Activated CD4-positive, alpha-beta T cell treated with anti-CD3 and anti-CD28 coated beads, Interleukin-2, amount 10 ng/mL, durations not matched to agents 7 days and 5 days (primary cell): ENCODE results near the gene GMNN. TPM values are rescaled to one million over a fixed set of nuclear protein-coding genes. Genes with fewer than 3 reads are reported as not detected.
"Not testable (repeated sequence)": the region's sequence is repeated elsewhere in the genome, so short reads cannot be mapped to it uniquely, and the experiment has no call there.

ENCODE experiments used
- CTCF ChIA-PET: fragments of 350-600 bp; sonication (Branson Sonifier 250); formaldehyde crosslinking; loops from one replicate; lab custom pipeline; 2021; ENCODE audit warnings: antibody characterized with exemption; lab: Charles Lee
- POLR2A ChIA-PET: fragments of 350-600 bp; sonication (Branson Sonifier 250); formaldehyde crosslinking; loops from one replicate; lab custom pipeline; 2021; ENCODE audit warnings: antibody characterized with exemption; lab: Charles Lee
- DNase-seq: peaks from one replicate; pipeline ENCODE4 v3.0.0-alpha.2; 2020
- H3K27ac Mint-ChIP-seq: one replicate; pipeline ENCODE4 v1.8.0; 2021; ENCODE audit warnings: mild to moderate bottlenecking, moderate library complexity, mixed read lengths
- H3K27me3 Mint-ChIP-seq: one replicate; pipeline ENCODE4 v1.8.0; 2021; ENCODE audit warnings: mixed read lengths
- H3K36me3 Mint-ChIP-seq: one replicate; pipeline ENCODE4 v1.8.0; 2021; ENCODE audit warnings: low read depth, mixed read lengths
- H3K4me1 Mint-ChIP-seq: one replicate; pipeline ENCODE4 v1.8.0; 2021; ENCODE audit warnings: mixed read lengths
- H3K4me3 Mint-ChIP-seq: one replicate; pipeline ENCODE4 v1.8.0; 2021; ENCODE audit warnings: mild to moderate bottlenecking, moderate library complexity, mixed read lengths
- H3K9me3 Mint-ChIP-seq: one replicate; pipeline ENCODE4 v1.8.0; 2021; ENCODE audit warnings: mixed read lengths
- total RNA-seq, 2 experiments: library from RNA; stranded (reverse); gene quantifications; one replicate each; pipeline ENCODE4 v1.2.3, GENCODE V29; 2021

GMNN gene
- 10 to 100 TPM; 63.2 to 70.3 TPM for total RNA-seq

DNA sequence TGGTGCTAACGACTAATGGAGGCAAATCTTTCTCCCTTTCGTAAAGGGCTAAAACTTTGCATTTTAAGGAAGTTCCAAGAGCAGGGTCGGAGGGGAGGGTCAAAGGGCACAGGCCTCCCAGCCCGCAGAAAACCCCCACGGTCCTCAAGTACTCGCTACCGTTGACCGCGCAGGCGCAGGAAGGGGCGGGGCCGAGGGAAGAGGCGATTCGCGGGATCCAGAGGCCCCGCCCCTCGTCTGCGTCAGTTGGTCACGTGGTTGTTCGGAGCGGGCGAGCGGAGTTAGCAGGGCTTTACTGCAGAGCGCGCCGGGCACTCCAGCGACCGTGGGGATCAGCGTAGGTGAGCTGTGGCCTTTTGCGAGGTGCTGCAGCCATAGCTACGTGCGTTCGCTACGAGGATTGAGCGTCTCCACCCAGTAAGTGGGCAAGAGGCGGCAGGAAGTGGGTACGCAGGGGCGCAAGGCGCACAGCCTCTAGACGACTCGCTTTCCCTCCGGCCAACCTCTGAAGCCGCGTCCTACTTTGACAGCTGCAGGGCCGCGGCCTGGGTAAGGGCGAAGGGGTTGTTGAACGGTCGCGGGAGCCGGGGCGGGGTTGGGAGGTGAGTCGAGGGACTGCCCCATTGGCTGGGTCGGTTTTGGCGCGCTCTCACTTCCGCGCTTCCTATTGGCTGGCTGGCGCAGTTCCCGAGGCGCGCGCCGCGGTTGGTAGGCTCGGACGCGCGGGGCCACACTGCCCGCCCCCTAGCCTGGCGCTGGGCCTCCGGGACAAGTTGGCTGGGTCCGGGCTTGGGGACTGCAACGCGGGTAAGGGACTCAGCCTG is at the start of gene GMNN:
Gene GMNN, plus strand, starts transcription at position 242 of the 824 bp plus-strand sequence. CDS start 2,310 bp downstream, outside the sequence.
- CTCF ChIA-PET, result interaction anchor here (0.6 to 2.2 kb wide), 7 partner anchors 8 to 339 kb away, joined by 3 to 6 read pairs (median 3); no protein-coding TSS in a partner anchor
- peak within 1 kb of the TSS; percentile 99 for H3K4me3 Mint-ChIP-seq

DNA sequence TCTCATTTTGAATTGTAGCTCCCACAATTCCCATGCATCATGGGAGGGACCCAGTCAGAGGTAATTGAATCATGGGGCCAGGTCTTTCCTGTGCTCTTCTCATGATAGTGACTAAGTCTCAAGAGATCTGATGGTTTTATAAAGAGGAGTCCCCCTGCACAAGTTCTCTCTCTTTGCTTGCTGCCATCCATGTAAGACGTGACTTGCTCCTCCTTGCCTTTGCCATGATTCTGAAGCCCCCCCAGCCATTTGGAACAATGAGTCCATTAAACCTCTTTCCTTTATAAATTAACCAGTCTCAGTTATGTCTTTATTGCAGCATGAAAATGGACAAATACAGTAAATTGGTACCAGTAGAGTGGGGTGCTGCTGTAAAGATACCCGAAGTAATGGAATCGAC is 44.1 kb upstream of the GMNN start:
- H3K4me3 Mint-ChIP-seq, H3K27ac Mint-ChIP-seq, H3K4me1 Mint-ChIP-seq, CTCF ChIA-PET, DNase-seq, H3K36me3 Mint-ChIP-seq, POLR2A ChIA-PET: not testable (repeated sequence)
- peaks cover 24% of the 10 kb centered on the region for H3K9me3 Mint-ChIP-seq
- peaks cover 20% of the 10 kb centered on the region for H3K27me3 Mint-ChIP-seq

More for the DNA sequence above, at the start of gene GMNN:
- DNase-seq, result peak; percentile 98
- Mint-ChIP-seq H3K4me1 (peaks cover 32% of the 10 kb centered on the region), H3K27ac (peak within 1 kb of the TSS; percentile 99), H3K9me3 (no peaks in the 10 kb centered on the region), H3K36me3 (peaks cover 29% of the 10 kb centered on the region), H3K27me3 (no peaks in the 10 kb centered on the region)
- POLR2A ChIA-PET, result interaction anchor here (0.7 kb wide), 1 partner anchor 53 kb away, joined by 3 read pairs; no protein-coding TSS in a partner anchor

GRCh38 chr6:24731456-24732134 is 43.1 kb upstream of the GMNN start:
- H3K27ac Mint-ChIP-seq, POLR2A ChIA-PET, H3K4me1 Mint-ChIP-seq, CTCF ChIA-PET, H3K4me3 Mint-ChIP-seq, DNase-seq, H3K36me3 Mint-ChIP-seq: not testable (repeated sequence)
- H3K9me3 Mint-ChIP-seq, result peaks cover 24% of the 10 kb centered on the region
- H3K27me3 Mint-ChIP-seq, result peaks cover 22% of the 10 kb centered on the region

DNA sequence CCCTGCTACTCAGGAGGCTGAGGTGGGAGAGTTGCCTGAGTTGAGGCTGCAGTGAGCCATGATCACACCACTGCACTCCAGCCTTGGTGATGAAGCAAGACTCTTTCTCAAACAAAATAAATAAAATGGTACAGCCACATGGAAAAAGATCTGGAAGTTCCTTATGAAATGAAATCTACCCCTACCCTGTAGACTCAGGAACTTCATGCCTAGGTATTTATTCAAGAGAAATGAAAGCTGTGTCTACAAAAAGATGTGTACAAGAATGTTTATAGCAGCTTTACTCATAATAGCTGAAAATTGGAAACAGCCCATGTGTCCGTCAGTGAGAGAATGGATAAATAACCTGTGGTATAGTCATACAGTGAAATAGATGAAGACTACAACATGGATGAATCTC is 40.6 kb upstream of the GMNN start:
- H3K36me3 Mint-ChIP-seq, result peaks cover 3% of the 10 kb centered on the region
- H3K27me3 Mint-ChIP-seq, result peaks cover 15% of the 10 kb centered on the region
- H3K4me1 Mint-ChIP-seq, result peaks cover 7% of the 10 kb centered on the region
- H3K27ac Mint-ChIP-seq, result no peak overlapping the region
- DNase-seq, result no peak
- CTCF ChIA-PET, result interaction anchor here (1.1 to 1.2 kb wide), 3 partner anchors 9 to 153 kb away, joined by 3 read pairs; no protein-coding TSS in a partner anchor
- H3K4me3 Mint-ChIP-seq, result no peak overlapping the region
- peaks cover 19% of the 10 kb centered on the region for H3K9me3 Mint-ChIP-seq
- POLR2A ChIA-PET, result interaction anchor here (0.7 kb wide), 1 partner anchor 673 kb away, joined by 9 read pairs; no protein-coding TSS in a partner anchor

DNA sequence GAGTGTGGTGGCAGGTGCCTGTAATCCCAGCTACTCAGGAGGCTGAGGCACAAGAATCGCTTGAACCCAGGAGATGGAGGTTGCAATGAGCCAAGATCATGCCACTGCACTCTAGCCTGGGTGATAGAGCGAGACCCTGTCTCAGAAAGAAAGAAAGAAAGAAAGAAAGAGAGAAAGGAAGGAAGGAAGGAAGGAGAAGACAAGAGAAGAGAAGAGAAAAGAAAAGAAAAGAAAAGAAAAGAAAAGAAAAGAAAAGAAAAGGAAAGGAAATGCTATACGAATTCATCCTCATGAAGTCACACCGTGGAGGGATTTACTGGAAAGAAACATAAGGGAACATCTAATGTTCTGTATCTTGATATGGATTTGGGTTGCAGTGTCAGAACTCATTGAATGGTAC is 40.0 kb upstream of the GMNN start:
- H3K36me3 Mint-ChIP-seq, H3K4me1 Mint-ChIP-seq, H3K4me3 Mint-ChIP-seq, DNase-seq, H3K27ac Mint-ChIP-seq, CTCF ChIA-PET: not testable (repeated sequence)
- POLR2A ChIA-PET, result interaction anchor here (0.7 kb wide), 1 partner anchor 672 kb away, joined by 9 read pairs; no protein-coding TSS in a partner anchor
- peaks cover 19% of the 10 kb centered on the region for H3K9me3 Mint-ChIP-seq
- H3K27me3 Mint-ChIP-seq, result peaks cover 11% of the 10 kb centered on the region

- CTCF ChIA-PET, result interaction anchor here (0.7 to 1.6 kb wide), 2 partner anchors 22 to 289 kb away, joined by 4 read pairs; no protein-coding TSS in a partner anchor
- Mint-ChIP-seq H3K27ac (no peak overlapping the region), H3K4me1 (peaks cover 23% of the 10 kb centered on the region), H3K27me3 (peaks cover 7% of the 10 kb centered on the region), H3K9me3 (peaks cover 13% of the 10 kb centered on the region), H3K36me3 (peaks cover 2% of the 10 kb centered on the region), H3K4me3 (no peak overlapping the region)
- no peak for DNase-seq
- POLR2A ChIA-PET, result no interaction called here
Measured at GRCh38 chr6:24738741-24739140, 36.0 kb upstream of the GMNN start.

DNA sequence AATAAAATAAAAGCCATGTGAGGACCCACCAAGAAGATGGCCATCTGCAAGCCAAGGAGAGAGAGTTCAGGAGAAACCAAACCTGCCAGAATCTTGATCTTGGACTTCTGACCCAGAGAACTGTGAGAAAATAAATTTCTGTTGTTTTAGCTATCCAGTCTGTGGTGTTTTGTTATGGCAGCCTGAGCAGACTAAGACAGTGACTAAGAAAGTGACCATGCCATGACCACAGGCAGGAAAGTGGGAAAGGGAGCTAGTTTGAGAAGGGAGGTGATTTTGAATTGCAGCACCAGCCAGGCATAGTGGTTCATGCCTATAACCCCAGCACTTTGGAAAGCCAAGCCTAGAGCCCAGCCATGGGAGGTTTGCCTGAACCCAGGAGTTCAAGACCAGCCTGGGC is 33.9 kb upstream of the GMNN start:
- Mint-ChIP-seq H3K4me3 (no peak overlapping the region), H3K9me3 (peaks cover 13% of the 10 kb centered on the region), H3K36me3 (peaks cover 2% of the 10 kb centered on the region), H3K27ac (no peak overlapping the region), H3K4me1 (peaks cover 20% of the 10 kb centered on the region), H3K27me3 (peaks cover 2% of the 10 kb centered on the region)
- no peak for DNase-seq
- CTCF ChIA-PET, result interaction anchor here (0.5 to 1.0 kb wide), 2 partner anchors 19 to 221 kb away, joined by 3 read pairs; no protein-coding TSS in a partner anchor
- POLR2A ChIA-PET, result no interaction called here

DNA sequence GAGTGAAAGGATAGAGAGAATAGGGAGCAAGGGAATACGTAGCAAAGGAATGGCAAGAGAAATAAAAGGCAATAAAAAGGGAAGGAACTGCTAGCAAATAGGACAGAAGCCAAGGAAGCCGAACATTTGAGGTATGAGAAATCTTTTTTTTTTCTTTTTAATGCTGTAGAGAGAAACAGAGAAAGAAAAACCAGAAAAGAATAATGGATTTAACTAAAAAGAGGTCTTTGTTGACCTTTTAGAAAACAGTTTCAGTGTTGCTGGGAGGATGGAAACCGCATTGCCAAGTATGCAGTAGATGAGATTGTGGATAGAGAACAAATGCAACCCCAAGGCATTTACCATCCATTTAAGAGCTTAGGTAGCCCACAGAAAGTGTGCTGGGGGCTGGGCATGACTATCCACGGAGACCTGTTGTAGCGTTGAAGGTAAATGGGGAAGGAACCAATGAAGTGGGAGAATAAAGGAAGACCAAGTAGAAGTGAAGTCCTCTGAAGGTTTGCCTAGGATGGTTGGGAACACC is 32.5 kb upstream of the GMNN start:
- H3K4me1 Mint-ChIP-seq, result peaks cover 17% of the 10 kb centered on the region
- H3K27me3 Mint-ChIP-seq, result no peaks in the 10 kb centered on the region
- H3K27ac Mint-ChIP-seq, result no peak overlapping the region
- H3K36me3 Mint-ChIP-seq, result peaks cover 2% of the 10 kb centered on the region
- ChIA-PET CTCF (interaction anchor here (0.5 to 0.9 kb wide), 3 partner anchors 10 to 30 kb away, joined by 4 read pairs; no protein-coding TSS in a partner anchor), POLR2A (interaction anchor here (1.4 kb wide), 1 partner anchor 23 kb away, joined by 10 read pairs; the partner anchor contains the start of gene C6orf62)
- H3K4me3 Mint-ChIP-seq, result no peak overlapping the region
- H3K9me3 Mint-ChIP-seq, result peaks cover 13% of the 10 kb centered on the region
- no peak for DNase-seq

DNA sequence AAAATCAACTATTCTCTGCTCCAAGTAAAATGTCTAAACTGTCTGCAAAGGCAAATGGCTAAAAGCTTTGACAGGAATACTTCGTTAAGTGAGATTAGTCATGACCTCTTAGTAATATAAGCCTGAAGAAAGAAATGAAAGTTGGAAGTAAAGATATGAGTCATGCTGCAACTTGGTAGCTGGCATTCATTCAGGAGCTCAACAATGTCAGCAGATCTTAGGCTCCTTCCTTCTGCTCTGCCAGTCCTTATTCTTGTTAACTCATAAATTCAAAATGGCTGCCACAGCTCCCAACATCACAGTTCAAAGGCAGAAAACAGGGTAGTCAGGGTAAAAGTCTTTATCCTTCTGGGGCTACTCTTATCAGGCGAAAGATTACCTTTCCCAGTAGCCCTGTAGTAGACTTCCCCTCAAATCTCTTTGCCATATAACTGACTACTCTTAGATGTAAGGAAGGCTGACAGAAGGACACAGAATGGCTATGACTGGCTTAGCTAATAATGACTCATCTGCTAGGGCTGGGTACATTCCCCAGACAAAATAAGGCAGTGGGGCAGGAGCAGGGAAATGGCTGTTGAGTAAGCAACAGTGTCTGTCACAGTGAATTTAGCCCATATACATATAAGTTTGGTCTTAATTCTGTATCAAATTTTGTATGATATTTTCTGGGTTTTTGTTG is 31.3 kb upstream of the GMNN start:
- POLR2A ChIA-PET, result interaction anchor here (0.6 to 1.4 kb wide), 4 partner anchors 22 to 247 kb away, joined by 3 to 11 read pairs (median 8); partner anchors contain the start of gene C6orf62
- Mint-ChIP-seq H3K27me3 (no peaks in the 10 kb centered on the region), H3K4me3 (no peak overlapping the region), H3K9me3 (peaks cover 13% of the 10 kb centered on the region), H3K4me1 (peaks cover 17% of the 10 kb centered on the region), H3K36me3 (peaks cover 2% of the 10 kb centered on the region), H3K27ac (no peak overlapping the region)
- no peak for DNase-seq
- CTCF ChIA-PET, result interaction anchor here (0.8 to 1.7 kb wide), 5 partner anchors 9 to 21 kb away, joined by 3 to 4 read pairs (median 4); no protein-coding TSS in a partner anchor

DNA sequence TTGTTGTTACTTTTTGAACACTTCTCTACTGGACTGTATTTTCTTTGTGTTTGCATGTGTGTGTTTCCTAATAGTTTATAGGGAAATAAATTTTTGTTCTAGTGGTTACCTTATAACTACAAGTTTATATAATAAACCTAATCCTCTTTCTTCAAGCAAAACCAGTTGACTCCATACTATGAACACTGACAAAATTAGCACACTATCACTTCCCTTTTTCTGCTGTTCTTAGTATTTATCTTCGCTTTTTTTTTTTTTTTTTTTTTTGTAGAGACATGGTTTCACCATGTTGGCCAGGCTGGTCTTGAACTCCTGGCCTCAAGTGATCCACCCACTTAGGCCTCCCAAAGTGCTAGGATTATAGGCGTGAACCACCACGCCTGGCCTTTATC is 30.8 kb upstream of the GMNN start:
- CTCF ChIA-PET, result interaction anchor here (1.5 to 1.7 kb wide), 2 partner anchors 15 to 20 kb away, joined by 4 to 5 read pairs; no protein-coding TSS in a partner anchor

GRCh38 chr6:24744911-24745310 is 29.8 kb upstream of the GMNN start:
- no peak overlapping the region for H3K27ac Mint-ChIP-seq

More for the DNA sequence above, 30.8 kb upstream of the GMNN start:
- Mint-ChIP-seq H3K27ac (no peak overlapping the region), H3K9me3 (peaks cover 13% of the 10 kb centered on the region), H3K27me3 (no peaks in the 10 kb centered on the region), H3K4me3 (no peak overlapping the region), H3K4me1 (peaks cover 17% of the 10 kb centered on the region), H3K36me3 (peaks cover 2% of the 10 kb centered on the region)
- POLR2A ChIA-PET, result interaction anchor here (1.1 to 1.4 kb wide), 2 partner anchors 22 to 25 kb away, joined by 10 to 11 read pairs; partner anchors contain the start of gene C6orf62
- DNase-seq, result no peak

More at GRCh38 chr6:24744911-24745310, 29.8 kb upstream of the GMNN start:
- ChIA-PET CTCF (interaction anchor here (1.2 to 2.1 kb wide), 6 partner anchors 9 to 159 kb away, joined by 3 to 6 read pairs (median 5); no protein-coding TSS in a partner anchor), POLR2A (no interaction called here)
- Mint-ChIP-seq H3K9me3 (peaks cover 11% of the 10 kb centered on the region), H3K36me3 (peaks cover 2% of the 10 kb centered on the region), H3K27me3 (no peaks in the 10 kb centered on the region), H3K4me1 (peaks cover 17% of the 10 kb centered on the region), H3K4me3 (no peak overlapping the region)
- DNase-seq, result no peak
